Middle frontal gyrus (tissue), 1 donor: Measurements from ENCODE around the gene TMEM247.
"Not testable (repeated sequence)": the region's sequence is repeated elsewhere in the genome, so short reads cannot be mapped to it uniquely, and the experiment has no call there.

Source experiments
- DNase-seq: peaks from one replicate; pipeline ENCODE4 v3.0.0-alpha.2; 2015; ENCODE audit warnings: low spot score; ENCODE audit errors: extremely low spot score

Gene TMEM247

GRCh38 chr2:46458763-46459500 lies 20.4 kb upstream of the TMEM247 start:
- no peak for DNase-seq

- DNase-seq = no peak
Measured at GRCh38 chr2:46459694-46460093, 19.7 kb upstream of the TMEM247 start.

- DNase-seq = peak; percentile 61
Measured at GRCh38 chr2:46460241-46460921, 19.0 kb upstream of the TMEM247 start.

- peak; percentile 41 for DNase-seq
Measured at GRCh38 chr2:46461011-46461674, 18.2 kb upstream of the TMEM247 start.

GRCh38 chr2:46461709-46462171 lies 17.6 kb upstream of the TMEM247 start:
- no peak for DNase-seq

GRCh38 chr2:46462936-46463335 lies 16.4 kb upstream of the TMEM247 start:
- DNase-seq = no peak

- DNase-seq = no peak
Measured at GRCh38 chr2:46469116-46469515, 10.2 kb upstream of the TMEM247 start.

GRCh38 chr2:46469700-46470099 lies 9.7 kb upstream of the TMEM247 start:
- DNase-seq = no peak

GRCh38 chr2:46470114-46470628 lies 9.2 kb upstream of the TMEM247 start:
- DNase-seq = no peak

- DNase-seq = no peak
Measured at GRCh38 chr2:46471019-46471583, 8.3 kb upstream of the TMEM247 start.

- DNase-seq = no peak
Measured at GRCh38 chr2:46471697-46472096, 7.7 kb upstream of the TMEM247 start.

- DNase-seq = not testable (repeated sequence)
Measured at GRCh38 chr2:46472165-46472564, 7.2 kb upstream of the TMEM247 start.

GRCh38 chr2:46477462-46477861 lies 1.9 kb upstream of the TMEM247 start:
- DNase-seq = not testable (repeated sequence)

- DNase-seq = no peak
Measured at GRCh38 chr2:46477925-46478324, 1.4 kb upstream of the TMEM247 start.

GRCh38 chr2:46480562-46480961 lies 1.2 kb downstream of the TMEM247 start:
- no peak for DNase-seq

GRCh38 chr2:46481198-46482193 lies 2.1 kb downstream of the TMEM247 start:
- DNase-seq = no peak

- no peak for DNase-seq
Measured at GRCh38 chr2:46482490-46482889, 3.1 kb downstream of the TMEM247 start.

- no peak for DNase-seq
Measured at GRCh38 chr2:46485002-46485401, 5.6 kb downstream of the TMEM247 start.

GRCh38 chr2:46486436-46486835 lies 7.1 kb downstream of the TMEM247 start:
- DNase-seq = no peak

- DNase-seq = no peak
Measured at GRCh38 chr2:46487667-46488335, 8.4 kb downstream of the TMEM247 start.
